Measurements from ENCODE around the gene NDE1.
"Not testable (repeated sequence)": the region's sequence is repeated elsewhere in the genome, so short reads cannot be mapped to it uniquely, and the experiment has no call there.

Gene NDE1

GRCh38 chr16:15686287-15686686 lies 36.2 kb downstream of the NDE1 start:
- H3K27me3 ChIP-seq (replicated peaks; ENCODE audit: control insufficient read depth, insufficient read depth, low read length), result no peaks in the 10 kb centered on the region
- DNase-seq (ENCODE audit: extremely low read depth, insufficient read length), result no peak
- TF ChIP-seq CTCF (IDR thresholded peaks at IDR 0.05; ENCODE audit: insufficient read depth, low read length, poor library complexity, severe bottlenecking), result no peak
- H3K4me3 ChIP-seq (replicated peaks; ENCODE audit: low read depth, low read length), result no peak overlapping the region
- peaks cover 25% of the 10 kb centered on the region for H3K36me3 ChIP-seq (ENCODE audit: control insufficient read depth, insufficient read depth, low read length)

- Histone ChIP-seq H3K4me3 (replicated peaks; ENCODE audit: low read depth, low read length) (no peak overlapping the region), H3K36me3 (ENCODE audit: control insufficient read depth, insufficient read depth, low read length) (peaks cover 41% of the 10 kb centered on the region), H3K27me3 (replicated peaks; ENCODE audit: control insufficient read depth, insufficient read depth, low read length) (no peaks in the 10 kb centered on the region)
- DNase-seq (ENCODE audit: extremely low read depth, insufficient read length), result no peak
- no peak for TF ChIP-seq CTCF (IDR thresholded peaks at IDR 0.05; ENCODE audit: insufficient read depth, low read length, poor library complexity, severe bottlenecking)
These were observed 39.2 kb downstream of the NDE1 start for GRCh38 chr16:15689290-15689689.

GRCh38 chr16:15690296-15690695 lies 40.3 kb downstream of the NDE1 start:
- H3K36me3 ChIP-seq (ENCODE audit: control insufficient read depth, insufficient read depth, low read length), result peaks cover 43% of the 10 kb centered on the region
- no peak for TF ChIP-seq CTCF (IDR thresholded peaks at IDR 0.05; ENCODE audit: insufficient read depth, low read length, poor library complexity, severe bottlenecking)

GRCh38 chr16:15691046-15691445 lies 41.0 kb downstream of the NDE1 start:
- DNase-seq (ENCODE audit: extremely low read depth, insufficient read length), result no peak
- Histone ChIP-seq H3K27me3 (replicated peaks; ENCODE audit: control insufficient read depth, insufficient read depth, low read length) (no peaks in the 10 kb centered on the region), H3K36me3 (ENCODE audit: control insufficient read depth, insufficient read depth, low read length) (peaks cover 45% of the 10 kb centered on the region), H3K4me3 (replicated peaks; ENCODE audit: low read depth, low read length) (no peak overlapping the region)
- TF ChIP-seq CTCF (IDR thresholded peaks at IDR 0.05; ENCODE audit: insufficient read depth, low read length, poor library complexity, severe bottlenecking), result no peak

More at GRCh38 chr16:15690296-15690695, 40.3 kb downstream of the NDE1 start:
- Histone ChIP-seq H3K27me3 (replicated peaks; ENCODE audit: control insufficient read depth, insufficient read depth, low read length) (no peaks in the 10 kb centered on the region), H3K4me3 (replicated peaks; ENCODE audit: low read depth, low read length) (no peak overlapping the region)
- DNase-seq (ENCODE audit: extremely low read depth, insufficient read length), result no peak

GRCh38 chr16:15692508-15692907 lies 42.5 kb downstream of the NDE1 start:
- H3K27me3 ChIP-seq (replicated peaks; ENCODE audit: control insufficient read depth, insufficient read depth, low read length); DNase-seq (ENCODE audit: extremely low read depth, insufficient read length); H3K4me3 ChIP-seq (replicated peaks; ENCODE audit: low read depth, low read length): not testable (repeated sequence)
- peaks cover 45% of the 10 kb centered on the region for H3K36me3 ChIP-seq (ENCODE audit: control insufficient read depth, insufficient read depth, low read length)

GRCh38 chr16:15694499-15694898 lies 44.5 kb downstream of the NDE1 start:
- H3K27me3 ChIP-seq (replicated peaks; ENCODE audit: control insufficient read depth, insufficient read depth, low read length), result no peaks in the 10 kb centered on the region
- no peak for DNase-seq (ENCODE audit: extremely low read depth, insufficient read length)
- peaks cover 53% of the 10 kb centered on the region for H3K36me3 ChIP-seq (ENCODE audit: control insufficient read depth, insufficient read depth, low read length)
- H3K4me3 ChIP-seq (replicated peaks; ENCODE audit: low read depth, low read length), result no peak overlapping the region
- no peak for TF ChIP-seq CTCF (IDR thresholded peaks at IDR 0.05; ENCODE audit: insufficient read depth, low read length, poor library complexity, severe bottlenecking)

All from GM06990 (cell line).